UCSD-AML1 (cell line): ENCODE measurements around the gene KIAA0753.

ENCODE experiments used
- DNase-seq: peaks from one replicate; lab custom pipeline; 2025; ENCODE audit not compliant: unreplicated experiment; lab: John Stamatoyannopoulos, UW

KIAA0753 gene

GRCh38 chr17:6572972-6573370 is 67.5 kb downstream of the KIAA0753 start:
- DNase-seq = no peak

GRCh38 chr17:6571452-6571781 is 69.1 kb downstream of the KIAA0753 start:
- DNase-seq = no peak

- no peak for DNase-seq
Measured at GRCh38 chr17:6570731-6571451, 69.6 kb downstream of the KIAA0753 start.

- no peak for DNase-seq
Measured at GRCh38 chr17:6569370-6570285, 70.9 kb downstream of the KIAA0753 start.

GRCh38 chr17:6568184-6568758 is 72.2 kb downstream of the KIAA0753 start:
- no peak for DNase-seq

GRCh38 chr17:6567528-6568183 is 72.9 kb downstream of the KIAA0753 start:
- DNase-seq = no peak

- no peak for DNase-seq
Measured at GRCh38 chr17:6561446-6561845, 79.1 kb downstream of the KIAA0753 start.

GRCh38 chr17:6560496-6560895 is 80.0 kb downstream of the KIAA0753 start:
- no peak for DNase-seq

GRCh38 chr17:6559753-6560215 is 80.7 kb downstream of the KIAA0753 start:
- DNase-seq = no peak

GRCh38 chr17:6558932-6559752 is 81.4 kb downstream of the KIAA0753 start:
- no peak for DNase-seq

- no peak for DNase-seq
Measured at GRCh38 chr17:6558276-6558675, 82.2 kb downstream of the KIAA0753 start.

- DNase-seq = no peak
Measured at GRCh38 chr17:6557040-6557438, 83.5 kb downstream of the KIAA0753 start.

- DNase-seq = no peak
Measured at GRCh38 chr17:6556121-6557039, 84.1 kb downstream of the KIAA0753 start, which contains the start of gene PITPNM3. PITPNM3 (minus strand) TSS chr17:6556555; CDS start chr17:6556406, 149 bp downstream.

GRCh38 chr17:6555331-6556120 is 85.0 kb downstream of the KIAA0753 start:
- DNase-seq = no peak

GRCh38 chr17:6554871-6555330 is 85.6 kb downstream of the KIAA0753 start:
- DNase-seq = no peak

GRCh38 chr17:6554342-6554741 is 86.2 kb downstream of the KIAA0753 start:
- no peak for DNase-seq

- DNase-seq = no peak
Measured at GRCh38 chr17:6551869-6552531, 88.5 kb downstream of the KIAA0753 start.

GRCh38 chr17:6551356-6551755 is 89.2 kb downstream of the KIAA0753 start:
- no peak for DNase-seq
